Medulla oblongata (tissue), 1 donor: Measurements from ENCODE around the gene SLC37A1.
A peak's percentile ranks its signal among the peaks of the same experiment; 100 is the strongest.

Source experiments
- DNase-seq: peaks from one replicate; pipeline ENCODE4 v3.0.0-alpha.2; 2015; ENCODE audit errors: extremely low spot score

SLC37A1 gene

GRCh38 chr21:42560517-42561179 is 47.0 kb downstream of the SLC37A1 start:
- DNase-seq = no peak

- no peak for DNase-seq
Observed at GRCh38 chr21:42561762-42562650, 48.4 kb downstream of the SLC37A1 start.

- DNase-seq = no peak
Observed at GRCh38 chr21:42562816-42563215, 49.2 kb downstream of the SLC37A1 start.

GRCh38 chr21:42563261-42563660 is 49.6 kb downstream of the SLC37A1 start:
- no peak for DNase-seq

GRCh38 chr21:42563686-42564085 is 50.0 kb downstream of the SLC37A1 start:
- DNase-seq = no peak

- no peak for DNase-seq
Observed at GRCh38 chr21:42564561-42564971, 50.9 kb downstream of the SLC37A1 start.

- DNase-seq = no peak
Observed at GRCh38 chr21:42565206-42565810, 51.7 kb downstream of the SLC37A1 start.

- DNase-seq = no peak
Observed at GRCh38 chr21:42565886-42566523, 52.4 kb downstream of the SLC37A1 start.

- no peak for DNase-seq
Observed at GRCh38 chr21:42566524-42567213, 53.0 kb downstream of the SLC37A1 start.

- no peak for DNase-seq
Observed at GRCh38 chr21:42567214-42567555, 53.5 kb downstream of the SLC37A1 start.

GRCh38 chr21:42567861-42568260 is 54.2 kb downstream of the SLC37A1 start:
- no peak for DNase-seq

GRCh38 chr21:42568376-42568775 is 54.7 kb downstream of the SLC37A1 start:
- no peak for DNase-seq

GRCh38 chr21:42568866-42569731 is 55.4 kb downstream of the SLC37A1 start:
- no peak for DNase-seq

- no peak for DNase-seq
Observed at GRCh38 chr21:42569732-42570301, 56.2 kb downstream of the SLC37A1 start.

GRCh38 chr21:42570362-42570761 is 56.7 kb downstream of the SLC37A1 start:
- DNase-seq = no peak

- DNase-seq = peak; percentile 75
Observed at GRCh38 chr21:42570841-42571387, 57.3 kb downstream of the SLC37A1 start.

GRCh38 chr21:42571391-42572150 is 57.9 kb downstream of the SLC37A1 start:
- no peak for DNase-seq

- no peak for DNase-seq
Observed at GRCh38 chr21:42572906-42573495, 59.3 kb downstream of the SLC37A1 start.
